Inferior parietal cortex (tissue), 1 donor: ENCODE data around the gene IRF1.
"Not testable (repeated sequence)": the region's sequence is repeated elsewhere in the genome, so short reads cannot be mapped to it uniquely, and the experiment has no call there.

ENCODE experiments used
- DNase-seq: peaks from one replicate; pipeline ENCODE4 v3.0.0-alpha.2; 2016; ENCODE audit errors: extremely low spot score

IRF1 gene

DNA sequence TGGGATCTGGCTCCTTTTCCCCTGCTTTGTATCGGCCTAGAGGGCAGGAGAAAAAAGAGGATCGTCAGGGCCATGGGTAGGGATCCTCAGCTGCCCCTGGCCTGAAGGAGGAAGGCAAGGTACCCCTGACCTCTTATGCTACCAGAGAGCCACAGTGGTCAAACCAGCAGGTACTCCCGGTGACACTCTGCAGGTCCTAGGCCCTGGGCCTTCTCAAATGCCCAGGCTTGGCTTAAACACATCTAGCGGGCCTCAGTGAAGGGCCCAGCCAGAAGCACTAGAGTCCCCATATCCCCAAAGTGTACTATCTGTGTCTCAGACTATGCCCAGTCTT lies 3.5 kb downstream of the IRF1 start:
- no peak for DNase-seq

DNA sequence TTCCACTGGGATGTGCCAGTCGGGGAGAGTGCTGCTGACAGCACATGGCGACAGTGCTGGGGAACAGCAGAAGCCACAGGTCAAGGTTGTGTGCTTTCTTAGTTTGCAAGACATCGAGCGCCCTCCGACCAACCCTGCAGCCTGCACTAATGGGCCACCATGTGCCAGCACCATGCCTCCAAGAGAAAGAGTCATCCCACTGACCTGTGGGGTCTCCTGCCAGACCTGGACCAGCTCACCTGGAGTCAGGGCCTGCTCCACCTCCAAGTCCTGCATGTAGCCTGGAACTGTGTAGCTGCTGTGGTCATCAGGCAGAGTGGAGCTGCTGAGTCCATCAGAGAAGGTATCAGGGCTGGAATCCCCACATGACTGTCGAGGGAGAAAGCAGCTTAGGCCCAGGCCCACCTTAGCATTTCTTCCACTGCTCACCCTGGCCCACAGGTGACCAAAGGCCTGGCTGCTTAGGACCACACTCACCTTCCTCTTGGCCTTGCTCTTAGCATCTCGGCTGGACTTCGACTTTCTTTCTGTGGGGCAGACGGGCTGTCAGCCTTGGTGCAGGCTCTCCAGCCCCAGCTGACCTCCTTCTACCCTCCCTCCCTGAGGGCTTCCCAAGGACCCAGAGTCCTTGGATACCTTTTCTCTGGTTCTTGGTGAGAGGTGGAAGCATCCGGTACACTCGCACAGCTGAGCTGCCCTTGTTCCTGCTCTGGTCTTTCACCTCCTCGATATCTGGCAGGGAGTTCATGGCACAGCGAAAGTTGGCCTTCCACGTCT lies 4.1 kb downstream of the IRF1 start:
- DNase-seq, result no peak

DNA sequence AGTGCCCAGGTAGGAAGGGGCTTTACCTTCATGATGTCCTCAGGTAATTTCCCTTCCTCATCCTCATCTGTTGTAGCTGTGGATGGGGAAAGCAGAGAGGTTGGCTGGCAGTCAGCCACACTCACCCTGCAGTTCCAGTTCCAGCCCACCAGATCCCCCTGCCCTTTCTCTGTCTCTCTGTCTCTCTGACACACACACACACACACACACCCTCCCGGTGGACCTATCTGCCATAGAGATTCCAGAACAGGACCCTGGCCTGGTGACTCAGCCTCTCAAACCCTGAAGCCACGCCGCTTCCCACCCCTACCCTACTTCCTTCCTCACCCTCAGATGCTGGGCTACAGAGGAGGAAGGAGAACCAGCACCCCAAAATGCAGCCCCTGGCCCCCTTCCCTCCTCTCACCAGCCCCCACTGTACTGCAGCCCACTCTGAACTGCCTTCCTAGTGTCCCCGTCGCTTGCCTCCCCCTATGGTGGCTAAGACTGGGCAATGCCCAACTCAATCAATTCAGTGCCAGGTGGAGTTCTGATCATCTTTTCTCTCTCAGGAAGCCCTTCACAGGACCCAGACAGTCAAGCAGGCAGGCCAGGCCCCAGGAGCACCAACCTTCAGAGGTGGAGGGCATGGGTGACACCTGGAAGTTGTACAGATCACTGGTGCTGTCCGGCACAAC lies 4.8 kb downstream of the IRF1 start:
- no peak for DNase-seq

DNA sequence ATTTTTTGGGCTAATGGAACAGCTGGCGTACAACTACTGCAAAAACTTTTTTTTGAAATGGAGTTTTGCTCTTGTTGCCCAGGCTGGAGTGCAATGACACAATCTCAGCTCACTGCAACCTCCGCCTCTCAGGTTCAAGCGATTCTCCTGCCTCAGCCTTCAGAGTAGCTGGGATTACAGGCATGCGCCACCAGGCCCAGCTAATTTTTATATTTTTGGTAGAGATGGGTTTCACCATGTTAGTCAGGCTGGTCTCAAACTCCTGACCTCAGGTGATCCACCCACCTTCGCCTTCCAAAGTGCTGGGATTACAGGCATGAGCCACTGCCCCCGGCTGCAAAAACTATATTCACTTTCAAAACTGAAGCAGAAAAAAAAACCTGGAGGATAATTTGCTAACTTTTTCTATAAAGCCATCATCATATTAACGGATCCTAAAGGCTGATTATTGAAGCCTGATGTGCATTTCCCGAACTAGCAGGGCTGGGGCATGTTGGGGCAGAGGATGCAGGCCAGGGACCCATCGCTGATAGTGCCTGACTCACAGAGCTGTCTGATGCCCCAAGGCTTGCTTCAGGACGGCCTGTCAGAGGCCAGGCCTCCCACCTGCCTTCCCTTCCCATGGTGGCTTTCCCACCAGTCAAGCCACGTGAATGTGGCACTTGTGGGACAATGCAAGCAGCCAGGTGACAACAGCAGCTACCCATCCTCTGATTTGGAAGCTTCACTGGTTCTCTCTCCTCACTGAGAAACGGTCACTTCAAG lies 5.5 kb downstream of the IRF1 start:
- not testable (repeated sequence) for DNase-seq

DNA sequence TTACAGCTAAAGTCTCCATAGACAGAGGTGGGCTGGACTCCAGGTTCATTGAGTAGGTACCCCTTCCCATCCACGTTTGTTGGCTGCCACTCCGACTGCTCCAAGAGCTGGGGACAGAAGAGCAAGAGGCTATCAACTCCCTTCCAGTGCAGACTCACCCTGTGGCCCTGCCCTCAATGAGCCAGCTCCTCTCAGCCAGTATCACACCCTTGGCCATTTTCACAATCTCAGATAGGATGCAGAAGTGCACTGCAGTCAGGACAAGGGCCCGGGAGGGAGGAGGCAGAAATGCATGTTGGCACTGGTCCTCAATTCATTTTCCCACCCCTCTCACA lies 6.2 kb downstream of the IRF1 start:
- no peak for DNase-seq

DNA sequence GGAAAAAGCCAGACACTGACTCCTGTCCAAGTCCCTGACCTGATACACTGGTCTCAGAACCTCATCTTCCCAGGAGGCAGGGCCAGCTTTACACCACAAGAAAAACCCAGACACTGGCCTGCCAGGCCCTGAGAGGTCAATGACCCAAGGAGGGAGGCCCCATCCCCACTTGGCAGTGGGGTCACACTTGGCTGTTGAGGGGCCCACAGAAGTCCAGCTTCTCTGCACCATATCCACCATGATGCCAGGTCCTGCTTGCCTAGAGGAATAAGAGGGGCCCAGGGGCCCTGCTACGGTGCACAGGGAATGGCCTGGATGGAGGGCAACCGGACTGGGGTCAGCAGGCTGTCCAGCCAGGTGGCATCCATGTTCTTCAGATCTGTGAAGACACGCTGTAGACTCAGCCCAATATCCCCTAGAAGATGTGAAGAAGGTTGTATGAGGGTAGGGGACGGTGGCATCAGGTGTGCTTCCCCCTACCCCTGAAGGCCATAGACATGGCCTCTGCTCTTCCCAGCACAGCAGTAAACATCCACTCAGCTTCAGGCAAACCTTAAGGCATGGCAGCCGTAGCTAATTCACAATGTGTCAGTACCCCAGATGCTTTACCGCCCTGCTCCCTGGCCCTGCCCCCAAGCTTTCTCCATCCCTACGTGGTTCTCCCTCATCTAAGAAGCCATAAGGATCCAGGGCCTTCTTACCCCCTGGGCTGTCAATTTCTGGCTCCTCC lies 6.7 kb downstream of the IRF1 start:
- no peak for DNase-seq

DNA sequence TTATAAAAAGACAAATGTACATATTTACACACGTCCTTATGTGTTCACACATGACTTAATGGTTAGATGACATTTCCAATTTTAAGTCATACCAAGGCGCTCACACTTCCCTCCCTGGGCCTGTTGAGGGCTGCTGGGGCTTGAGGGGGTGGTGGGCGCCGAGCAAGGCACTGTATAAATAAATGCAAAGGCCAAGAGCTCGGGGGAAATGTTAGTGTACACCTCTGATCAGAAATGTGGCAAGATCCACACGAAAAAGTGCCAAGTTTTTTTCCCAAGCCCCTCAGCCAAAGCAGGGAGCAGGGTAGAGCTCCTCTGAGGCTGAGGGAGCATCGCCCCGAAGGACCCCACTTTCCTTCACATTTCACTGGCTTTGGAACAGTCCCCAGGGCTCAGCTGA lies 7.5 kb downstream of the IRF1 start:
- no peak for DNase-seq

DNA sequence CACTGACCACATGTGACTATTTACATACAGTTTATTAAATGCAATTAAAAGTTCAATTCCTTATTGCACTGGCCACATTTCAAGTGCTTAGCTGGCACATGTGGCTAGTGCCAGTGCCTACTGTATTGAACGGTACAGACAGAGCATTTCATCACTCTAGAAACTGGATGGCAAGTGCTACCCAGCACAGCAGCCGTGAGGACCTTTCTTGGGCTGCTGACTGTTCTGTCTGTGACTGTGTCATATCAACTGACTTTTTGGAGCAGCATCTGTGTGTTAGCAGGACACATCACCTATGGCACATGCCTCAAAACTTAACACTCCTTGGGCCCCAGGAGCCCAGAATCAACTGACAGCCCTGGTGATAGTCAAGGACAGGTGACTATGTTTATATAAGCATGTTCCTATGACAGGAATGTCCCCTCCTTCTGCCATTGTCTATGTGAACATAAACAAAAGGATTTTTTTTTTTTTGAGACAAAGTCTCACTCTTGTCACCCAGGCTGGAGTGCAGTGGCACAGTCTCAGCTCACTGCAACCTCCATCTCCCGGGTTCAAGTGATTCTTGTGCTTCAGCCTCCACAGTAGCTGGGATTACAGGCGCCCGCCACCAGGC lies 8.9 kb downstream of the IRF1 start:
- DNase-seq, result no peak

DNA sequence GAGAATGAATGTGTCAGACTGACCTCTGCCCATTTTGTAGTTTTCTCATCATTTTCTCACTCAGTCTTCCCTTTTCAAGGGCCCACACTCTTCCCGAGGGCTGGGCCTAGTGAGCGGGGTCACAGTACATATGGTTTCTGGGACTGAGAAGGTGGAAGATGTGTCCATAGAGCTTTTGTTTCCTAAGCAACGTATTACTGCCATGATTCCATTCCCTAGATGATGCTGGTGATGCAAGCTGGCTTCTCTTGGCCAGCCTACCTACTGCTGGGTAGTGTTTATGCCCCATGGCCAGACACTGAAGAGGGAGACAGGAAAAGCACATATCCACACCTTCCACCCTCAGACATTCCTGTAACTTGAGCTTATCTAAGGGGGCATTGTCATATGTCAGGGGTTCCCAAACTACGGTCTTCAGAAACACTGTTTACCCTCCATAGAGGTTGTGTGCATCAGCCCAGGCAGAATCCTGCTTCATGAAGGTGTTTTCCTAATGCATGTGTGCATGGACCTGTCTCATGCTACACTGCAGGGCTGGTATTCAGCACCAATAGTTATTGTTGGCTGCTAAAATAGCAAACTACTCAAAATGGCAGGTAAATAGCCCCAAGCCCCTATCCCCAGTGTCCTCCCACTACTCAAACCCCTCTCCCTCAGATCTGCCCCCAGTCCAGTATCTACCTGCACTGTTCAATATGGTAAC lies 9.5 kb downstream of the IRF1 start:
- DNase-seq, result no peak

DNA sequence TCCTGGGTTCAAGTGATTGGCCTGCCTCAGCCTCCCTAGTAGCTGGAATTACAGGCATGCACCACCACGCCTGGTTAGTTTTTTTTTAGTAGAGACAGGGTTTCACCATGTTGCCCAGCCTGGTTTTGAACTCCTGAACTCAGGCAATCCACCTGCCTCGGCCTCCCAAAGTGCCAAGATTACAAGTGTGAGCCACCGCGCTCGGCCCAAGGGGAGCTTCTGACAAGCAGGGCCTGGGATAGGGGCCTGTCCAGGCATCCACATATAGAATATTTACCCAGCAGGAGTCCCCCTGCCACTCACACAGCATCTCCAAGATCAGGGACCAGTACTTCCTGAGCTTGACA lies 10.1 kb downstream of the IRF1 start:
- no peak for DNase-seq

DNA sequence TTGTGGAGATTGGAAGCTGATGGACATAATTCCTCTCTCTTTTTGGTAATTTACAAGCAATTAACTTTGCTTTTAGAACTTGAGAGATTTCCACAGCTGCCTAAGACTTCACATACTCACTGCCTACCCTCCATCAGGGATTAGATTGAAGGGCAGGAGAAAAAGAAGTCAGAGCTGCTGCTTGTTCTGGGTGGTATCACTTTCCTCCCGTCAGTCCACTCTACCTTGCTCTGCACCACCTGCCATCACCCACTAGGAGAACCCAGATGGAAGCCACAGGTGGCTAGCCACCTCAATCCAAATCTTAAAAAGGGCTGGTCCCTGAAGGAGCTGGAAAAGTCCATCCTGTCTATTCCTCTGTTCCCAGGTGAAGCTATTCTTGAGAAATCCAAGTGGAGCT lies 10.5 kb downstream of the IRF1 start:
- no peak for DNase-seq

DNA sequence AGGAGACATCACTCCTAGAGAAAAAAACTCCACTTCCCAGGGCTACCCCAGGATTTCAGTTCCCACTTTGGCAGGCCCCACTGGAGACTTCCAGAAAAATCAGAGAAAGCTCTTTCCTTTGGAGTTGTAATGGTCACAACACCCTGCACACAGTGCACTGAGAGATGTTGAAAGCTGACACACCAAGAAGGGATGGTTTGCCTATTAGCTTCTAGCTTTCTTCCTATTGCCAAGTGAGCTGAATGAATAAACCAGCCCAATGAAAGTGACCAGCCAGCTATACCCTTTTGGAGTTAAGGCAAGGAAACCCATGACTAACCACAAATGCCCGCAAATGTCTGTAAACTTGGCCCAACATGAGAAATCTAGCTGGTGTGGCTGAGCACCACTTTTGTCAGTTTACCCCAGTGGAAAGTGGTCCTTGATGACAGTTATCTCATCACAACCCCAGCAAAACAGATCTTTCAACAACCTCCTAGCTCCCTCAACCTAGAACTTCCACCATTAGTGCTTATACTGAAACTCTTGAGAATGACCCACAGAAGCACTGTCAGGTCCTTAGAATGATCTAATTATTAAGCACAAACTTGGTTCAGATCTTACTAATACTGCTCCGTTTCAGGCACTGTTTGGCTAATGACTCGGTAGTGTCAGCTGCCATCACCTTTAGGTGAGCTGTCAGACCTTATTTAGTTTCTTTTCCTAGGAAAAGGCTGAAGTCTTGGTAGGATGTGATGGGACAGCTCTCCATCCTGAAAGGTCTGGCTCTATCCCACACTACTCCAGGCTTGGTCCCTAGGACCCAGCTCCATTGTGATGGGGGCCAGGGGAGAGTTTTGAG lies 11.2 kb downstream of the IRF1 start:
- DNase-seq, result no peak

DNA sequence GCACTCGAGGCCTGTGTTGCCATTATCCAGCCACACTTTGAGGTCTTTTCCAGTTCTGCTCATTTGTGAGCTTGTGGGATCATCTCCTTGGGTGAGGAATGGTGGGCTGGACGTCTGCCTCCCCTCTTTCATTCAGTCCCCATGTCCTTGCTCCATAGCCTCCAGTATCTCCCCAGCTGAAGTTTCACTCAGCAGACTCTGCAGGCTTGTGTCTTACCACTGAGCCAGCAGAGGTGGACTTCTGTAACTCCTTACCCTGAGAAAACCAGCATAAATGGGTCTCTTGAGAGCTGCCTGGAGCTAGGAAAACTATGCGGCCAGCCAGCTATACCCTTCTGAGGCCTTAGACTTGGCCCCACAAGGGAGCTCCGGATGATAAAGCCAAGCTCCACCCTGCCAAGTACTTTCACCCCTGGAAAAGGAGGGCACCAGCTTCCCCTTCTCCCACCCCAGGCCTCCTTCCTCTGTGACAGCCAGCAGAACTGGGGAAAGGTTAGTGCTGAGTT lies 12.2 kb downstream of the IRF1 start:
- no peak for DNase-seq

DNA sequence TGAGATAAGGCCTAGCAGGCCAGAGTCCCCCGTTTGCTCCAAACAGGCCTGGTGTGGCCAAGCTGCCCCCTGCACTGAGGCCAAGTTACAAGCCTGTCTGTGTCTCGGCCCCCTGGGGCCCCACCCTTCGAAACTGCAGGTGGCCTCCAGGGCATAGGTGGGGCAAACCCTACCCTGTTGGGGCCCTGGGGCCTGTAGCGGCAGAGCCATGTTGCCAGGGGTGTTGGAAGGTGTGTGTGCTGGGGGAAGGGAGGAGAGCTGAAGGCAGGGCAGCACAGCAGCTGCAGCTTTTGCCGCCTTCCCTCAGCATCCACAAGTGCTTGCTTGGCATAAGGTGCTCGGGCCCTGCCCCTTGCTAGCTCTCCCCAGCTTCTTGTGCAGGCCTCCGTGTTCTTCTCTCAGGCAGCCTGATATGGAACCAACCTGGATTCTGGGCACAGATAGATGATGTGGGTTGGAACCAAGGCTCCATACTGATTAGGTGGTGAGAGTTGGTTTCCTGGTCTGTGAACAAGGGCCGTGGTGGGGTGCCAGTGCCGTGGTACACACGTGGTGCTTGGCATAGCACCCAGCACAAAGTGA lies 12.7 kb downstream of the IRF1 start:
- no peak for DNase-seq

DNA sequence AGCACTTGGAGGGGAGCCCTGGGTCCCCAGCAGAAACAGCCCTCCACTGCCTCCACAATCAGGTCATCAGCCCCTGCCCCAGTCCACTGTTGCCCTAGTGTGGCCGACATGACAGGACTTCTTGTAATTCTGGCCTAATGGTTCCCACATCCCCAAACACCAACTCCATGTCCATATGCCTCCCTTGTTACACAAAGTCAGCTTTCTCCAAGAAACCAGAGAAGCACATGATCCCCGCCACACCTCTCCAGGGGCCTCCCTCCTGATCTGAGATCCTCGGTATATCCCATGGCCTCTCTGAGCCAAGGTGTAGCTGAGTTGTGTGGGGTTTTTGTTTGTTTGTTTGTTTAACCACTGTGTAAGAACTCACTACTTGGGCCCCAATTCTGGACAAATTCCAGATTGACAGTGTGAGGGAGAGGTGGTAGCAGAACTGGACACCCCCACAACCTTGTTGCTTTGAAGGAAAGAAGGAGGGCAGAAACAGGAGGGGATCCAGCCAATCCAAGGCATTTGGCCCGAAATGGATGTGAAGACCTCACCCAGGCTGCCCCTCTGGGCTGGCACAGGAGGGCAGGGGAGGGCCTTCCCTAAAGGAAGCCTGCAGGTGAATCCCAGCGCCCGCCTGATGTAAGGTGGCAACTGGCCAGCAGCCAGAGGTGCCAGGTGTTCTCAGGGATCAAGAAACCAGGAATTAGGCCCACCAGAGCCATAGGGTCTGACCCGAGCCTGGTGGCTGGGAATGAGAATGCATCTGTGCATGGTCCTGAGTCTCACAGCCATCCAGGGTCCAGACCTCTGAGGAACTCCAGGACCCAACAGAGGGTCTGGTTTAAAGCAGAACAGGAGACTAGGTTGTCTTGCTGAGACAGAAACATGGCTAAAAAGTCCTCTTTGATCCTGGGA lies 13.4 kb downstream of the IRF1 start:
- no peak for DNase-seq

DNA sequence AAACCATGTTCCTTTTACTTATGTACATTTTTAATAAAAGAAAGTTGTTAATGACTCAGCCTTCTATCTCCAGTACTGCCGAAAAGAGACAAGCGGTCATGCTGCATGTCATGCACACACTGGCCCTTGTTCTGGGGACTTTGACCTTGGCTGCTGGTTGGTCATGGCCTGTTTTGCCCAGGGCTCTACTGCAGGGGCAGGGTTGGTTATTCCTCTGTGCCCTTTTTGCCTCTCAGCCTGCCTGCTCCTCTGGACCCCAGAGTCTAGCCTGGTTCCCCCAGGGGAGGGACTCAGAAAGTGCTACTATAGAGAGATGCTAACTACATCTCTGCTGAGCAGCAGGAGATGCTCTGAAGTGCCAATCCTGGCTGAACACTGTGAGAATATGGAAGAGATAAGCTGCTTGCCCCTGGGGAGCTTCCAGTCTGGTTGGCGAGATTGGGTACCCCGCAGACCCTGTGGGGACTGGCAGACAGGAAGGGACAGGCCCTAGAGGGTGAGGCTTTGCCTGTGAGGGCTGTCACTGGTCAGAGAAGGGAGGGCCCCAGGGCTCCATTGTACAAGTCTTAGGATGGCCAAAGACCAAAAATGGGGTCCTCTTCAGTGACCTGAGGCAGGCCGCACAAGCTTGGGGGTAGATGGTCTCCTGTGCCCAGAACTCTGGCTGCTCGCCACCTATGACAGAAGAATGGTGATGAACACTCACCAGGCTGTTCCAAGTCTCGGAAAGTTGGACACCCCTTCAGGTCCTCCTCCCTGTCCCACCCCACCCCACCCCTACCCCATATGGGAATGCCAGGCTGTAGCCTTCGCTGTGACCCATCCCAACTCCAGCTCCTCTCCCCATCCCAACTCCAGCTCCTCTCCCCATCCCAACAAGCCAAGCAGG lies 14.3 kb downstream of the IRF1 start:
- DNase-seq, result no peak

DNA sequence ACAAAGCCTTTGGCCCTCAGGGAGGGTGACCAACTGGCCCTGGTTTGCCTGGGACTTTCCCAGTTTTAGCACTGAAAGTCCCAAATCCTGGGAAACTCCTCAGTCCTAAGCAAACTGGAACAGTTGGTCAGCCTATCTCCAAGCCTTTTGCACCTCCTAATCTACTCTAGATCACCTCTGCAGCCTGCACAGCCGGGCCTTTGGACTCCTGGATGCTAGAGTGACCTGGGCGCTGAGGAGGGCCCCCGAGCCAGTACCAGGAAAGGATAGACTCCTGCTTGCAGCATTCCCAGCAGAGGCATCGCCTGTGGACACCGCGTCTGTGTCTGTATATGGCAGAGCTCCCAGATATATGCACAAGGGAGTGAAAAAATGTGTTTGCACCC lies 15.1 kb downstream of the IRF1 start:
- no peak for DNase-seq
